Measurements from ENCODE around the gene EEFSEC.

- no peak for TF ChIP-seq CTCF (IDR thresholded peaks at IDR 0.05; ENCODE audit: insufficient read depth, low read length)
- TF ChIP-seq GABPA (IDR thresholded peaks at IDR 0.05; ENCODE audit: low read depth), result no peak
- no peak for TF ChIP-seq REST (IDR thresholded peaks at IDR 0.05; ENCODE audit: insufficient replicate concordance, low read depth)
- no peak for TF ChIP-seq POLR2AphosphoS5 (IDR thresholded peaks at IDR 0.05; ENCODE audit: low read depth)
Observed at GRCh38 chr3:128235207-128235926, 82.1 kb downstream of the EEFSEC start.

All from HL-60 (cell line).